ENCODE measurements around the gene IMP3.

The IMP3 gene

DNA sequence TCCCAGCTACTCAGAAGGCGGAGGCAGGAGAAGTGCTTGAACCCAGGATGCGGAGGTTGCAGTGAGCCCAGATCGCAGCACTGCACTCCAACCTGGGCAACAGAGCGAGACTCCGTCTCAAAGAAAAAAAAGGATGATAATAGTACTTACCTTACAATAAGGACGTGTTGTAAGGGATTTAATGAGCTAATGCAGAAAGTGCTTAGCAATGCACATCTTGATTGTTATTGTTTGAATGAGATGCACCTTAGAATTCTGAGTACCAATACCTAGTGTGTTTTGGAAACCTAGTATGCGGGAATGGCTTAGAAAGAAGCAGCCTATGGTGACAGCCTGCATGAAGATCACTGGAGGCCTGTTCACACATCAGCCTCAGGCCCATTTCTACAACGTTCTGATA is 34.0 kb downstream of the IMP3 start:
- TF ChIP-seq, protein P1, sequence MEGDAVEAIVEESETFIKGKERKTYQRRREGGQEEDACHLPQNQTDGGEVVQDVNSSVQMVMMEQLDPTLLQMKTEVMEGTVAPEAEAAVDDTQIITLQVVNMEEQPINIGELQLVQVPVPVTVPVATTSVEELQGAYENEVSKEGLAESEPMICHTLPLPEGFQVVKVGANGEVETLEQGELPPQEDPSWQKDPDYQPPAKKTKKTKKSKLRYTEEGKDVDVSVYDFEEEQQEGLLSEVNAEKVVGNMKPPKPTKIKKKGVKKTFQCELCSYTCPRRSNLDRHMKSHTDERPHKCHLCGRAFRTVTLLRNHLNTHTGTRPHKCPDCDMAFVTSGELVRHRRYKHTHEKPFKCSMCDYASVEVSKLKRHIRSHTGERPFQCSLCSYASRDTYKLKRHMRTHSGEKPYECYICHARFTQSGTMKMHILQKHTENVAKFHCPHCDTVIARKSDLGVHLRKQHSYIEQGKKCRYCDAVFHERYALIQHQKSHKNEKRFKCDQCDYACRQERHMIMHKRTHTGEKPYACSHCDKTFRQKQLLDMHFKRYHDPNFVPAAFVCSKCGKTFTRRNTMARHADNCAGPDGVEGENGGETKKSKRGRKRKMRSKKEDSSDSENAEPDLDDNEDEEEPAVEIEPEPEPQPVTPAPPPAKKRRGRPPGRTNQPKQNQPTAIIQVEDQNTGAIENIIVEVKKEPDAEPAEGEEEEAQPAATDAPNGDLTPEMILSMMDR (conservative IDR thresholded peaks at IDR 0.05) = no peak
- TF ChIP-seq ZFX (IDR thresholded peaks at IDR 0.05) = no peak
- H3K27ac ChIP-seq = no peak overlapping the region

- TF ChIP-seq ZFX (IDR thresholded peaks at IDR 0.05) = no peak
- TF ChIP-seq, protein P1 (conservative IDR thresholded peaks at IDR 0.05) = no peak
- H3K27ac ChIP-seq = no peak overlapping the region
Measured at GRCh38 chr15:75599401-75599800, 40.6 kb downstream of the IMP3 start.

GRCh38 chr15:75598361-75598760 is 41.7 kb downstream of the IMP3 start:
- 0 out of 2 replicates have a peak overlapping the region, but pooled peaks have one; percentile 5 for H3K27ac ChIP-seq
- TF ChIP-seq, protein P1 (conservative IDR thresholded peaks at IDR 0.05) = no peak
- no peak for TF ChIP-seq ZFX (IDR thresholded peaks at IDR 0.05)

DNA sequence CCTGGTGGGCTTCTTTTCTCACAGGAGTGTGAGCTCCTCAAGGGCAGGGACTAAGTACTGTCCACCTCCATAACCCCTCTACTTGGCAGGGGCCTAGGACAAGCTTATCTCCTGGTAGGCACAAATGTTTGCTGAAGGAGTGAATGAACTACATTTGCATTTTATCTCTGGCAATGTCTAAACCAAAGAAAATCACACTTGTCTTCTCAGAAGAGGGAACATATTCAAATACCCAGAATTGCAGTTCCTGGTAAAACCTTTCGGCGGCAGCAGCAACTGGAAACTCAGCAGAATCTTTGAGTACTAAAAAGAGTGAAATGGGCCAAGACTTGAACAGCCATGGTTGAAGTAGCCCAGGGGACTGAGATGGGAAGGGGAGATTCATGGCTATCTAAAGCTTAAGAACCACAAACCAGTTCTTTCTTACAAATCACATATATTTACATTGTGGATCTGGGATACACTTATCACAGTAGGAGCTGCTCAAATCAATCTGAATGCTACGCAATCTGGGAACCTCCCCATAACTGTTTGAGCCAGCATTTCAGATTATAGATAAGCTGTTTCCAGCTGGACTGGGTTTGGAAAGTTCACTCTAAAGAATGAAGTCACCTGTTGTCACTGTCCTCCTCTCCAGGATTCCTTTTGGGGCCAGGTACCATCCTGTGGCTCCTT is 42.2 kb downstream of the IMP3 start:
- peak overlapping the region; percentile 5; the same call in 1 of the 2 replicates for H3K27ac ChIP-seq
- TF ChIP-seq ZFX (IDR thresholded peaks at IDR 0.05) = no peak
- TF ChIP-seq, protein P1 (conservative IDR thresholded peaks at IDR 0.05) = no peak; the same call in 1 of the 2 replicates

- TF ChIP-seq, protein P1 (conservative IDR thresholded peaks at IDR 0.05) = no peak
- TF ChIP-seq ZFX (IDR thresholded peaks at IDR 0.05) = no peak
Measured at GRCh38 chr15:75596703-75597345, 43.2 kb downstream of the IMP3 start.

GRCh38 chr15:75594276-75594675 is 45.7 kb downstream of the IMP3 start:
- no peak for TF ChIP-seq ZFX (IDR thresholded peaks at IDR 0.05)
- TF ChIP-seq, protein P1 (conservative IDR thresholded peaks at IDR 0.05) = no peak
- no peak overlapping the region for H3K27ac ChIP-seq

More at GRCh38 chr15:75596703-75597345, 43.2 kb downstream of the IMP3 start:
- no peak overlapping the region for H3K27ac ChIP-seq

GRCh38 chr15:75591655-75592364 is 48.2 kb downstream of the IMP3 start:
- TF ChIP-seq, protein P1 (conservative IDR thresholded peaks at IDR 0.05) = no peak
- TF ChIP-seq ZFX (IDR thresholded peaks at IDR 0.05) = no peak
- H3K27ac ChIP-seq = no peak overlapping the region

Measured in C4-2B (cell line).